Kasumi-1 (cell line): Measurements from ENCODE around the gene CRX.
A peak's percentile ranks its signal among the peaks of the same experiment; 100 is the strongest.
"Not testable (repeated sequence)": the region's sequence is repeated elsewhere in the genome, so short reads cannot be mapped to it uniquely, and the experiment has no call there.

Source experiments
- DNase-seq, 2 experiments: peaks; one replicate each; lab custom pipeline; 2025; lab: John Stamatoyannopoulos, UW

The CRX gene

DNA sequence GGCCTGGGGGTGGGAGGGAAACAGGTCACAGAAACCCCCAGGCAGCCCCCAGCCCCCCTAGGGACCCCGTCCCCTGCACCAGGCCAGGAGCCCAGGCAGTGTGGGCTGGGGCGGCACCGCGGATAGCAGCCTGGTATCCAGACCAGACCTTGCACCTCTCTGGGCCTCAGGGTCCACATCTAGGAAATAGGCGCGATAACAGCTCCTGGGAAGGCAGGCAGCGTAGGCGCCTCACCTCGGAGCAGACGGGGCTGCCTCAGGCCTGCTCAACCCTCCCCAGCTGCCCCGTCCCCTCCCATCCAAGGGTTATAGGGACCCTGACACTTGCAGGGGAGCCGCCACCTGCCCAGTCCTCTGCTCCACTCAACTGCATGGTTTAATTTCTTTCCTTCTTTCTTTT, 18.1 kb upstream of the CRX start:
- not testable (repeated sequence) for DNase-seq

GRCh38 chr19:47804451-47804850, 17.3 kb upstream of the CRX start, which contains the start of gene TPRX1:
Gene TPRX1, minus strand, starts transcription at chr19:47804551. Its CDS starts 12 bp downstream, at chr19:47804539.
- not testable (repeated sequence) for DNase-seq

DNA sequence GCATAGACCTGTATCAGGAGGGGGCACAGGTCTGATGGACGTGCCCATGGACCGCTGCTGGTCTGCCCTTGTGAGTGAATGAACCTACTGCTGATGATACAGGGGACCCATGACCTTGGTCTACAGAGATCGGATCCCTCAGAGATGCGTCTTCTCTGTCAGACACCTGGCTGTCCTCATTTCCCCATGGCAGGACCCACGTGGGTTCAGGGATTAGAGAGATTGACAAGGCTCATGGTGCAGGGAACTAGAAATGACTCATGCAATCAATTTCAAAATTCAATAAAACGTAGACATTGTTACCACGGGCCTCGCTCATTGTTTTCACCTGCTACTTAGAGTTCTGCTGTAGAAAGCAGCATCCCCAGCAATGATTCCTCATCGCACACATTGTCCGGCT, 16.4 kb upstream of the CRX start:
- no peak for DNase-seq

DNA sequence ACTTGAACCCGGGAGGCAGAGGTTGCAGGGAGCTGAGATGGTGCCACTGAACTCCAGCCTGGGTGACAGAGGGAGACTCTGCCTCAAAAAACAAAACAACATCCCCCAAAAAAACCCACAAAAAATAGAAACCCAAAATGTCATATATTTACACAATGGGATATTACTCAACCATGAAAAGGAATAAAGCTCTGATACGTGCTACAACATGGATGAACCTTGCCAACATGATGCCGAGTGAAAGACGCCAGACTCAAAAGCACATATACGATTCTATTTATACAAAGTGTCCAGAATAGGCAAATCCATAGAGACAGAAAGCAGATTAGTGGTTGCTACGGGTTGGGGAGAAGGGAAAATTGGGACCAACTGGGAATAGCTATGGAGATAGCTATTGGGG, 15.3 kb upstream of the CRX start:
- no peak for DNase-seq

- DNase-seq = peak; percentile 61 to 66
Measured at GRCh38 chr19:47813304-47813994, 8.3 kb upstream of the CRX start.

DNA sequence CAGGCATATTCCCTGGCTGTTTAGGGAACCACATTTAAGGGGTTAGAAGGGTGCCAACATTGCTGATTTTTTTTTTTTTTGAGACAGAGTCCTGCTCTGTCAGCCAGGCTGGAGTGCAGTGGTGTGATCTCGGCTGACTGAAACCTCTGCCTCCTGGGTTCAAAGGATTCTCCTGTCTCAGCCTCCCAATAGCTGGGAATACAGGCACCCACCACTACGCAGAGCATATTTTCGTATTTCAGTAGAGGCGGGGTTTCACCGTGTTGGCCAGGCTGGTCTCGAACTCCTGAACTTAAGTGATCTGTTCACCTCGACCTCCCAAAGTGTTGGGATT, 7.8 kb upstream of the CRX start:
- no peak for DNase-seq

DNA sequence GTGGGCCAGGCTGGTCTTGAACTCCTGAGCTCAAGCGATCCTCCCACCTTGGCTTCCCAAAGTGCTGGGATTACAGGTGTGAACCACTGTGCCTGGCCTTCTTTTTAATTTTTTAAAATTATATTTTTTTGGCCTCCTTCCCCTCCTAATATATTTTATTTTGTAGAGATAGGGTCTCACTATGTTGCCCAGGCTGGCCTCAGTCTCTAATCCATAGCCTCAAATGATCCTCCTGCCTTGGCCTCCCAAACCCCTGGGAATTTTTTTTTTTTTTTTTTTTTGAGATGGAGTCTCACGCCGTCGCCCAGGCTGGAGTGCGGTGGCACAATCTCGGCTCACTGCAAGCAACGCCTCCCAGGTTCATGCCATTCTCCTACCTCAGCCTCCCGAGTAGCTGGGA, 5.5 kb upstream of the CRX start:
- not testable (repeated sequence) for DNase-seq

GRCh38 chr19:47818221-47818620, 3.5 kb upstream of the CRX start:
- DNase-seq = not testable (repeated sequence)

- DNase-seq = no peak
Measured at GRCh38 chr19:47819858-47820257, 1.9 kb upstream of the CRX start.

DNA sequence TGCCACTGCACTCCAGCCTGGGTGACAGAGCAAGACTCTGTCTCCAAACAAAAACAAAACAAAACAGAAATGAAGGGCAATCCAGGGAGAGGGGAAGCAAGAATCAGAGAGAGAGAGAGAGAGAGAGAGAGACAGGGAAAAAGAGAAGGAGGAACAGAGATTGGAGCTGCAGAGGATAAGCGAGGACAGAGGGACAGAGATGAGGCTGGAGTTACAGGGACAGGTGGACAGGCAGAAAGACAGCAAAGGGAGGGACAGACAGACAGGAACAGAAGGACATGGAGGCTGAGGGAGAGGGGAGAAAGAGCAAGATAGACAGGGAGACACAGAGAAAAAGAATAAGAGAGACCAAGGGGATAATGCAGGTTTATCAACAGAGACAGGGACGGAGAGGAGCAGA, 1.3 kb upstream of the CRX start:
- DNase-seq = no peak

GRCh38 chr19:47824396-47824795, 2.7 kb downstream of the CRX start:
- DNase-seq = no peak

GRCh38 chr19:47826800-47827199, 5.1 kb downstream of the CRX start:
- no peak for DNase-seq

- DNase-seq = no peak
Measured at GRCh38 chr19:47832723-47833122, 11.0 kb downstream of the CRX start.

DNA sequence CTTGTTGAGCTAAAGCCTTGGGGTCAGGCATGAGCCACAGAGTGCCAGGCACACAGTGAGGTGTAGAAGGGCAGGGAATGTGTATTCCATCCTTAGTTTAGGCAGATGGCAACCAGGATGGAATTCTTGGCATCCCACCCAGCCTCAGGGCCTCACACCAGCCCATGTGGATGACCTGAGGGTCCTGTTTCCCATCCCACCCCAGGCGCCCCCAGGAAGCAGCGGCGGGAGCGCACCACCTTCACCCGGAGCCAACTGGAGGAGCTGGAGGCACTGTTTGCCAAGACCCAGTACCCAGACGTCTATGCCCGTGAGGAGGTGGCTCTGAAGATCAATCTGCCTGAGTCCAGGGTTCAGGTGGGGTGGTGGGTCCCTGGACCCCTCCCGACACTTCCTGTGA, 14.3 kb downstream of the CRX start:
- no peak for DNase-seq

DNA sequence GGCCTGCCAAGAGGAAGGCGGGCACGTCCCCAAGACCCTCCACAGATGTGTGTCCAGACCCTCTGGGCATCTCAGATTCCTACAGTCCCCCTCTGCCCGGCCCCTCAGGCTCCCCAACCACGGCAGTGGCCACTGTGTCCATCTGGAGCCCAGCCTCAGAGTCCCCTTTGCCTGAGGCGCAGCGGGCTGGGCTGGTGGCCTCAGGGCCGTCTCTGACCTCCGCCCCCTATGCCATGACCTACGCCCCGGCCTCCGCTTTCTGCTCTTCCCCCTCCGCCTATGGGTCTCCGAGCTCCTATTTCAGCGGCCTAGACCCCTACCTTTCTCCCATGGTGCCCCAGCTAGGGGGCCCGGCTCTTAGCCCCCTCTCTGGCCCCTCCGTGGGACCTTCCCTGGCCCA, 17.7 kb downstream of the CRX start:
- DNase-seq = no peak

DNA sequence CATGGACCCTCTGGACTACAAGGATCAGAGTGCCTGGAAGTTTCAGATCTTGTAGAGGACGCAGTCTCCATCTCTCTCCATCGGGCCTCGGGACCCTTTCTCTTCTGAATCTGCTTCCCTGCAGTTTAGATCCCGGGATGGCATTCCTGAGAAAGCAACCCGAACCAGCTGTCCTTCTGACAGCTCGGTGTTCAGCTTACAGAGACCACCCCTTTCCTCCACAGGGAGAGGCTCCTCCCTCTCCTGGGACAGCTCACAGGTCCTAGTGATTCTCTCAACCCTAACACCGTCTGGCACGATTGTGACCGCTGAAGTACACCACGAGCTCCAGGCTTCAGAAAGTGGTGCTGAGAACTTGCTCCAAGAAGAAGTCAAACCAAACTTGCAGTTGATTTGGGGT, 18.2 kb downstream of the CRX start:
- no peak for DNase-seq

DNA sequence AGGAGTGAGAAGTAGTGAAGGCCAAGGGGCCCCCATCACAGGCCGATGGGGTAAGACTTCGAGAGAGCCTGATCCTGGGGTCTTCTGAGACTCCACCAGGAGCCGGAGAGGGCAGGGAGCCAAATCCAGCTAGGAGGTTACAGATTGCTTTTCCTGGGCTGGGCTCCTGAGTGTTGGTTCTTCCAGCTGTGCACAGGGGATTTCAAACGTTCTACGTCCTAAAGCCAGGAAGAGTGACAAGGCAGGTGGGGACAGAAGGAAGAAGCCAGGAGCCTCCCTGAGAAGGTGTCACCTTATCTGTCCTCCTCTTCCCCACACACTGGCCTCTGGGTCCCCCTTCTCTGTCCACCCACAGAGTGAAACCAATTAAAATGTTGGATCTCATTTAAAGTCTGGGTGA, 21.2 kb downstream of the CRX start:
- no peak for DNase-seq

DNA sequence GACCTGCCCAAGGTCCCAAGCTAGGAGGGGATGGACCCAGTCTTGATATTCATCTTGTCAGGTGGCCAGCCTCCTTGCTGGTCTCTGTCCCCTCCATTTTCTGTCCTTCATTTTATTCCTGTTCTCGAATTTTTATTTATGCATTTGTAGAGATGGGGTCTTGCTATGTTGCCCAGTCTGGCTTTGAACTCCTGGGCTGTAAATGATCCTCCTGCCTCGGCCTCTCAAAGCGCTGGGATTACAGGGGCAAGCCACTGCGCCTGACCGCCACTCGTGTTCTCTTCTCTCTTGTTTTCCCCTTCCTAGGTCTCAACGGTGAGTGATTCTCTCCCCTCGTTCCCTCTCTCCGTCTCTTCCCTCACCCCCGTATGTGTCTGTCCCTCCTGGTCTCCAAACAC, 26.7 kb downstream of the CRX start:
- no peak for DNase-seq

DNA sequence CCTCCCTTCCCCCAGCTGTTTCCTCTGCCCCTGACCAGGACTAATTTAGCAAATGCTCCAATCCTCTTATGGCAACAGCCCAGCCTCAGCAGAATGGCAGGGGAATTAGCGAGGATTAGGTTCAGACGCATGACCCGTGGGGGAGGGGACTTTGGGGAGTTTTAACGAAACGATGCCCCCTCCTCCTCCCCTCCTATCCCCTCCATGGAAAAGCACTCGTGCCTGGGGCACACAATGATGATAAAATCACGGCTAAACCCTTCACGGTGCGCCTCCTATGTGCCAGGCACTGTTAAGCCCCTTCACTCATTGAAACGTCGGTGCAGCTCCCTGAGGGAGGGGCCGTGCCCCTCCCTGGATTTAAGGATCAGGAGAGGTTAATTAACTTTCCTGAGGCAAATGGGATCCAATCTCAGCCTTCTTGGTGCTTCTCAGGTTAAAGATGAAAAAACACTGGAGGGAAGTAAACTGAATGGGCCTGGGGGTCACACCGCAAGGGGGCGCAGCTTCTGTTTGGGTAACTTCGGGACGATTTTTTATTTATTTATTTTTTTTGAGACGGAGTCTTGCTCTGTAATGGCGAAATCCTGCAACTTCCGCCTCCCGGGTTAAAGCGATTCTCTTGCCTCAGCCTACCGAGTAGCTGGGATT, 27.2 kb downstream of the CRX start:
- no peak for DNase-seq

DNA sequence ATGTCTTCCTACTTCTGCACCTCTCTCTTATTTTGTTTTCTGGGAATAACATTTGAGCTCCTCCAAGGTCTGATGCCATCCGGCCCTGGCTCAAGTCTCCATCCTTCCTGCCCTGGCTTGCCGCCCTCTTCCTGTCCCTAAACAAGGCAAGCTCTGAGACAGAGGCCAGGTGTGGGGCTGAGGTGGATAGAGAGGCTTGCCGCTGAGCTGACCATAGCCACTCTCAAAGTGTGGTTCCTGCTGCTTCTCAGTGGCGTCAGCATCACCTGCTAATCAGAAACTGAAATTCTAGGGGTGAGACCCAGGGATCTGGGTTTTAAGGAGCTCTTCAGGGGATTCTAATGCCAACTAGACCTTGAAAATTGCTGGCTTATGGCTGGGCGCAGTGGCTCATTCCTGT, 31.3 kb downstream of the CRX start:
- no peak for DNase-seq

GRCh38 chr19:47854459-47854858, 32.7 kb downstream of the CRX start:
- no peak for DNase-seq

DNA sequence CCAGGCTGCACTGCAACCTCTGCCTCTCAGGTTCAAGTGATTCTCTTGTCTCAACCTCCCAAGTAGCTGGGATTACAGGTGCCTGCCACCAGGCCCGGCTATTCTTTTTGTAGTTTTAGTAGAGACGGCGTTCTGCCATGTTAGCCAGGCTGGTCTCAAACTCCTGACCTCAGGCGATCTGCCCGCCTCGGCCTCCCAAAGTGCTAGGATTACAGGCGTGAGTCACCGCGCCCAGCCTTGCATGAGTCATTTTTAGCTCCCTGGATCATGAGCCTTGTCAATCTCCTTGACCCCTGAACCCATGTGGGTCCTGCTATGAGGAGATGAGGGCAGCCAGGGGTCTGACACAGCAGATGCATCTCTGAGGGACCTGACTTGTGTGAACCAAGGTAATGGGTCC, 36.5 kb downstream of the CRX start:
- not testable (repeated sequence) for DNase-seq

GRCh38 chr19:47858646-47859285, 37.0 kb downstream of the CRX start, which contains the start of gene TPRX2:
Gene TPRX2, plus strand, starts transcription at chr19:47859235. Its CDS starts 12 bp downstream, at chr19:47859247.
- DNase-seq = not testable (repeated sequence)
